Smooth muscle cell (in vitro differentiated cells): ENCODE data around the gene MYO7A. TPM values are rescaled to one million over a fixed set of nuclear protein-coding genes. Genes with fewer than 3 reads are reported as not detected.

ENCODE experiments used
- DNase-seq: peaks from one replicate; lab custom pipeline; 2025; ENCODE audit not compliant: unreplicated experiment; lab: John Stamatoyannopoulos, UW
- H2AFZ ChIP-seq: fragments of 200-600 bp; sonication (generic); 2 replicates; pipeline ENCODE4 v1.6.0; 2016; ENCODE audit warnings: antibody characterized with exemption, low read depth, mild to moderate bottlenecking
- H3F3A ChIP-seq: fragments of 200-600 bp; sonication (generic); 2 replicates; pipeline ENCODE4 v1.6.0; 2017; ENCODE audit warnings: antibody characterized with exemption, low read depth
- H3K27ac ChIP-seq: fragments of 200-600 bp; sonication (generic); 2 replicates; pipeline ENCODE4 v1.5.1; 2016; ENCODE audit warnings: low read depth, mild to moderate bottlenecking
- H3K27me3 ChIP-seq: fragments of 200-600 bp; sonication (generic); 2 replicates; pipeline ENCODE4 v1.6.1; 2016; ENCODE audit warnings: low read depth, mild to moderate bottlenecking
- H3K36me3 ChIP-seq: fragments of 200-600 bp; sonication (generic); 2 replicates; pipeline ENCODE4 v1.5.1; 2016; ENCODE audit warnings: low read depth
- H3K4me1 ChIP-seq: fragments of 200-600 bp; sonication (generic); 2 replicates; pipeline ENCODE4 v1.5.1; 2016; ENCODE audit warnings: low read depth
- H3K4me2 ChIP-seq: fragments of 200-600 bp; sonication (generic); 2 replicates; pipeline ENCODE4 v1.6.0; 2016; ENCODE audit warnings: mild to moderate bottlenecking
- H3K4me3 ChIP-seq: fragments of 200-600 bp; sonication (generic); 2 replicates; pipeline ENCODE4 v1.5.1; 2016; ENCODE audit warnings: mild to moderate bottlenecking
- H3K79me2 ChIP-seq: fragments of 200-600 bp; sonication (generic); 2 replicates; pipeline ENCODE4 v1.6.0; 2016; ENCODE audit warnings: low read depth, mild to moderate bottlenecking
- H3K9ac ChIP-seq: fragments of 200-600 bp; sonication (generic); 2 replicates; pipeline ENCODE4 v1.6.0; 2016; ENCODE audit warnings: low read depth
- H3K9me3 ChIP-seq: fragments of 200-600 bp; sonication (generic); replicated peaks from 2 replicates; pipeline ENCODE4 v1.5.1; 2016; ENCODE audit warnings: low read depth
- H4K20me1 ChIP-seq: fragments of 200-600 bp; sonication (generic); 2 replicates; pipeline ENCODE4 v1.6.0; 2016; ENCODE audit warnings: low read depth
- WGBS: methylation state at CpG from one replicate; pipeline ENCODE4 v1.1.7; 2016; ENCODE audit warnings: low lambda C conversion rate; 5-methylcytosine and 5-hydroxymethylcytosine counted together
- polyA plus RNA-seq: library from polyadenylated mRNA; unstranded; fragments of >200 nt; fragmentation: Nextera tagmentation; extraction: Ambion mirVana; gene quantifications from 2 replicates; pipeline ENCODE4 v1.2.1, GENCODE V29; 2016
- total RNA-seq: library from RNA; depleted of rRNA; stranded (reverse); fragments of >200 nt; gene quantifications from 2 replicates; pipeline ENCODE4 v1.2.3, GENCODE V29; 2014
- TF ChIP-seq, protein P1 (sequence below): fragments of 200-600 bp; sonication (generic); IDR thresholded peaks from 2 replicates; pipeline ENCODE4 v1.5.1; 2017; ENCODE audit warnings: borderline replicate concordance, mild to moderate bottlenecking, antibody characterized with exemption; ENCODE audit not compliant: insufficient read depth, poor library complexity, severe bottlenecking

MYO7A gene
- total and polyA plus RNA-seq, 2 experiments from 2014 or later: 0.08 to 0.18 TPM

DNA sequence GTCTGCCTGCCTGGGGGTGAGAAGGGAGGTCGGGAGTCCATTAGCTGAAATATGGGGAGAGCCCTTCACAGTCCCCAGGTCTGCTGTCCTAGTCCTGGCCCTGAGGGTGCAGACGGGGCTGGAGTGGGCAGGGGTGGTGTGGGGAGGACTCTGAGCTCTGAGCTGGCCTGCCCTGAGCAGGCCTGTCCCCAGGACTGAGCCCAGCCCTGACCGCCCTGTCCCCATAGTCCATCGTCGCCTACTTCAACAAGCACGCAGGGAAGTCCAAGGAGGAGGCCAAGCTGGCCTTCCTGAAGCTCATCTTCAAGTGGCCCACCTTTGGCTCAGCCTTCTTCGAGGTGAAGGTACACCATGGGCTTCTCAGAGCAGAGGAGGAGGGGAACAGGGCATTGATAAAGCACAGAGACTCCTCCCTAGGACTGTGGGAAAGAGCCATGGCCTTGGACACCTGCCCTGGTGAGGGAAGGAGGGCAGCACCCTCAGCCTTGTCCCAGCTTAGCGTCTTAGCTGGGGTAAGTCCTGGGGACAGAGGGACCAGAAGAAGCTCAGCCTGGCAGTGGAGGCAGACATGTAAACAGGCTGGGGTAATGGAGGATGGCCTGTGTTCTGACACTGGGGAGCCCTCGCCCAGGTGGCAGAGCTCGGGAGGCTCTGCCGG, 83.7 kb downstream of the MYO7A start:
- Histone ChIP-seq H3K27ac (no peak overlapping the region), H3K27me3 (no peaks in the 10 kb centered on the region), H3F3A (no peaks in the 10 kb centered on the region), H4K20me1 (no peaks in the 10 kb centered on the region), H3K4me3 (no peak overlapping the region), H3K79me2 (no peaks in the 10 kb centered on the region), H3K4me1 (no peaks in the 10 kb centered on the region), H3K9ac (no peak overlapping the region), H3K9me3 (no peaks in the 10 kb centered on the region), H2AFZ (no peak overlapping the region), H3K4me2 (no peak overlapping the region), H3K36me3 (no peaks in the 10 kb centered on the region)
- 94% methylated on average over 11 of the region's 11 CpGs for WGBS
- TF ChIP-seq, protein P1, sequence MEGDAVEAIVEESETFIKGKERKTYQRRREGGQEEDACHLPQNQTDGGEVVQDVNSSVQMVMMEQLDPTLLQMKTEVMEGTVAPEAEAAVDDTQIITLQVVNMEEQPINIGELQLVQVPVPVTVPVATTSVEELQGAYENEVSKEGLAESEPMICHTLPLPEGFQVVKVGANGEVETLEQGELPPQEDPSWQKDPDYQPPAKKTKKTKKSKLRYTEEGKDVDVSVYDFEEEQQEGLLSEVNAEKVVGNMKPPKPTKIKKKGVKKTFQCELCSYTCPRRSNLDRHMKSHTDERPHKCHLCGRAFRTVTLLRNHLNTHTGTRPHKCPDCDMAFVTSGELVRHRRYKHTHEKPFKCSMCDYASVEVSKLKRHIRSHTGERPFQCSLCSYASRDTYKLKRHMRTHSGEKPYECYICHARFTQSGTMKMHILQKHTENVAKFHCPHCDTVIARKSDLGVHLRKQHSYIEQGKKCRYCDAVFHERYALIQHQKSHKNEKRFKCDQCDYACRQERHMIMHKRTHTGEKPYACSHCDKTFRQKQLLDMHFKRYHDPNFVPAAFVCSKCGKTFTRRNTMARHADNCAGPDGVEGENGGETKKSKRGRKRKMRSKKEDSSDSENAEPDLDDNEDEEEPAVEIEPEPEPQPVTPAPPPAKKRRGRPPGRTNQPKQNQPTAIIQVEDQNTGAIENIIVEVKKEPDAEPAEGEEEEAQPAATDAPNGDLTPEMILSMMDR: no peak
- DNase-seq: no peak

DNA sequence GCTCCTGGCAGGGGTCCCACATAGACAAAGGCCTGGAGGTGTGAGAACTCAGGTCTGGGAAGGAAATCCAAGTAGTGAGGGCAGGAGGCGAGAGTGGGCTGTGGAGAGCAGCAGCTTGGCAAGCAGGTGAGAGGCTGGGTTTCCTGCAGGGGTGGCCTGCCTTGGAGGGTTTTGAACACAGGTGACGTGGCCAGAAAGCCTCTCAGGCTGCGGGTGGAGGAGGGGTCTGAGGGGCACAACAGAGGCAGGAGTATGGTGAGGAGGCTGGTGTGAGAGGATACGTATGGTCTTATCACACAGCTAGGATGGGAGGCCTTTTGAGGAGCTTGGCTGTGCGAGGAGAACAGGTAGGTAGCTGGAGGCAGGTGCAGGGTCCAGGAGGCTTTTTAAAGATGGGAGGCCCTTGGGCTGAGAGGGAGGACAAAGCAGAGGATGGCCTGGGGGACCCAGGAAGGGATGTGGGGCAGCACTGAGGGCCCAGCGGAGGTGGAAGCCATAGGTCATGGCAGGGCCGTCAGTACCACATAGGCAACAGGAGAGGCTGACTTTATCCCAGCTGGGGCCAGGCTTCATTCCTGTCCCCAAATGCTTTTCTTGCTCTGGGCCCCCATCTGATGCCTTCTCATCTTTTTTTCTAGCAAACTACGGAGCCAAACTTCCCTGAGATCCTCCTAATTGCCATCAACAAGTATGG, 84.4 kb downstream of the MYO7A start:
- Histone ChIP-seq H3K27me3 (no peaks in the 10 kb centered on the region), H4K20me1 (no peaks in the 10 kb centered on the region), H3K79me2 (no peaks in the 10 kb centered on the region), H3K27ac (no peak overlapping the region), H3K4me1 (no peaks in the 10 kb centered on the region), H3K4me2 (no peak overlapping the region), H3K9ac (no peak overlapping the region), H3K9me3 (no peaks in the 10 kb centered on the region), H3F3A (no peaks in the 10 kb centered on the region), H3K36me3 (no peaks in the 10 kb centered on the region), H2AFZ (no peak overlapping the region), H3K4me3 (no peak overlapping the region)
- no peak for DNase-seq
- TF ChIP-seq, protein P1: no peak
- 92% methylated on average over 8 of the region's 8 CpGs for WGBS

DNA sequence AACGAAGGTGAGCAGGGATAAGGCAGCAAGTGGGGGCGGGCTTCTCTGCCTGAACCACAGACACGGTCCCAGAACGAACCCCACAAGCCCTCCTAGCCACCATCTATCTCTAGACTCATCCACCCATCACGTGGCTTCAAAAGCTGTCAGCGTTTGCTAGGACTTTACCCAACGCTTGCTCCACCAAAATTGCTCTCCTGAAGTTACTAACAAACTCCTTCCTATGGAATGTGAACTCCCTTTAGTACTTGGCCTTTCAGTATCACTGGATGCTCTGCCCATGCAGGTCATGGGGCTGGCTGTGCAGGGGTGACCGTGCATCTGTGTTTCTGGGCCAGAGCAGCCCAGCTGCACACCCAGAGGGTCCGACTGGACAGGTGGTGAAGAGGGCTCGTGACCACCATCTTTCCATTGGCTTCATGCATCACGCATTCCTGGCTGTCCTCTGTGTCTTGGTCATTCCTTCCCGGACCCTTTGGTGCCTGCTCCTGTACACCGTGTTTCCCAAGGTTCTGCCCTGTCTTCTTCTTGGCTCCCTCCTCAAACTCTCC, 85.1 kb downstream of the MYO7A start:
- 85% methylated on average over 13 of the region's 13 CpGs for WGBS
- no peak overlapping the region for H3K27ac ChIP-seq
- no peaks in the 10 kb centered on the region for H3K4me1 ChIP-seq
- no peaks in the 10 kb centered on the region for H3K79me2 ChIP-seq
- no peak overlapping the region for H2AFZ ChIP-seq
- no peak overlapping the region for H3K9ac ChIP-seq
- TF ChIP-seq, protein P1: no peak
- H3F3A ChIP-seq: no peaks in the 10 kb centered on the region
- no peak overlapping the region for H3K4me3 ChIP-seq
- no peaks in the 10 kb centered on the region for H3K9me3 ChIP-seq
- H3K36me3 ChIP-seq: no peaks in the 10 kb centered on the region
- DNase-seq: no peak
- no peaks in the 10 kb centered on the region for H3K27me3 ChIP-seq
- H4K20me1 ChIP-seq: no peaks in the 10 kb centered on the region
- H3K4me2 ChIP-seq: no peak overlapping the region
